HG03060 (cell line): ENCODE results near the gene PPFIA2.
"Not testable (repeated sequence)": the region's sequence is repeated elsewhere in the genome, so short reads cannot be mapped to it uniquely, and the experiment has no call there.

Source experiments
- ATAC-seq: cut with Tn5 transposase; IDR thresholded peaks from one replicate; pipeline ENCODE4 v1.9.1; 2021; ENCODE audit warnings: low read depth, moderate number of reproducible peaks; ENCODE audit not compliant: unreplicated experiment

The PPFIA2 gene

GRCh38 chr12:81670759-81671158 lies 88.4 kb downstream of the PPFIA2 start:
- ATAC-seq, result no peak

GRCh38 chr12:81668475-81668874 lies 90.7 kb downstream of the PPFIA2 start:
- ATAC-seq, result peak; percentile 95

- not testable (repeated sequence) for ATAC-seq
Measured at GRCh38 chr12:81659310-81659709, 99.8 kb downstream of the PPFIA2 start.

GRCh38 chr12:81644503-81644902 lies 114.6 kb downstream of the PPFIA2 start:
- peak; percentile 73 for ATAC-seq

- ATAC-seq, result no peak
Measured at GRCh38 chr12:81639196-81639595, 120.0 kb downstream of the PPFIA2 start.

- ATAC-seq, result no peak
Measured at GRCh38 chr12:81633127-81633526, 126.0 kb downstream of the PPFIA2 start.

- no peak for ATAC-seq
Measured at GRCh38 chr12:81627336-81628189, 131.6 kb downstream of the PPFIA2 start.

GRCh38 chr12:81626406-81626805 lies 132.7 kb downstream of the PPFIA2 start:
- ATAC-seq, result no peak

- no peak for ATAC-seq
Measured at GRCh38 chr12:81617915-81618314, 141.2 kb downstream of the PPFIA2 start.

GRCh38 chr12:81615026-81615588 lies 144.0 kb downstream of the PPFIA2 start:
- no peak for ATAC-seq

GRCh38 chr12:81610955-81611889 lies 147.9 kb downstream of the PPFIA2 start:
- ATAC-seq, result peak; percentile 51

- peak; percentile 60 for ATAC-seq
Measured at GRCh38 chr12:81597928-81598604, 161.1 kb downstream of the PPFIA2 start.

- ATAC-seq, result no peak
Measured at GRCh38 chr12:81596558-81596957, 162.6 kb downstream of the PPFIA2 start.

GRCh38 chr12:81591256-81591655 lies 167.9 kb downstream of the PPFIA2 start:
- no peak for ATAC-seq

- ATAC-seq, result not testable (repeated sequence)
Measured at GRCh38 chr12:81590703-81591102, 168.4 kb downstream of the PPFIA2 start.

GRCh38 chr12:81588235-81589008 lies 170.7 kb downstream of the PPFIA2 start:
- no peak for ATAC-seq

GRCh38 chr12:81585787-81586186 lies 173.4 kb downstream of the PPFIA2 start:
- ATAC-seq, result no peak

GRCh38 chr12:81573228-81573627 lies 185.9 kb downstream of the PPFIA2 start:
- ATAC-seq, result no peak

GRCh38 chr12:81572411-81572810 lies 186.7 kb downstream of the PPFIA2 start:
- ATAC-seq, result no peak

GRCh38 chr12:81570234-81570633 lies 188.9 kb downstream of the PPFIA2 start:
- ATAC-seq, result no peak
